ENCODE measurements around the gene CLEC17A. TPM values are rescaled to one million over a fixed set of nuclear protein-coding genes. Genes with fewer than 3 reads are reported as not detected.
"Not testable (repeated sequence)": the region's sequence is repeated elsewhere in the genome, so short reads cannot be mapped to it uniquely, and the experiment has no call there.

Gene CLEC17A
- polyA plus RNA-seq, 4 donors = 0.24 to 0.55 TPM; not detected in 2

DNA sequence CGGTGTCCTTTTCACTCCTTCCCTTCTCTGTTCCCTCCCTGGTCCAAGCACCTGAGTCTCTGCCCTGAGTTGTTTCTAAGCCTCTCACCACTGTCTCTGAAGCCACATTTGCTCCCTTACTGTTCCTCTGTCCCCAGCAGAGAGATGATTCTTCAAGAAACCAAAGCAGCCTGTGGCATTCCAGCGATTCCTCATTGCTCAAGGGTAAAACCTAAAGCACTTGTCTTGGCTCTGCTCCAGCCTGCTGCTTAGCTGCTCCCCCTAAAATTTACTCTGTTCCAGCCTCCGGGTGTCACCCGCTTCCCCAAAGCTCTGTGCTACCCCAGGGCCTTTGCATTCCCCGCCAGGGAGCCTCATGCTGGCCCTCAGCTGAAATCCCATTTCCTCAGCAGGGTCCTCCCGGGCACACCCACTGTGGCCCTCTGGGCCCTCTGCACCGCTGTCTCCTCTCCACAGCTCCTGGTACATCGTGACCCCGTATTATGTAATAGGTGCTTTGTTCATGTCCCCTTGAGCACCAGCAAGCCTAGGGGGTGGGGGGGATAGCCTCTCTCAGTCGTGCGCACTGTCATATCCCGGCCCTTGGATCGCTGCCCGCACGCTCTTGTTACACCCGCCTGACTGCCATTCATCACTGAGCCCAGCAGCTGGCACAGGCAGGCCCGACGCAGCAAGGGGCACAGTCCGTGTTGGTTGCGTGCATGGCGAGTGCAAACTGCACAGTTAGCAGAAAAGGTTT, 37.7 kb upstream of the CLEC17A start:
- H3K27me3 ChIP-seq (ENCODE audit: control insufficient read depth in 3 of 3, insufficient read depth in 3 of 3, low read length in 3 of 3) = no peaks in the 10 kb centered on the region
- H3K36me3 ChIP-seq (ENCODE audit: control insufficient read depth in 3 of 3, insufficient read depth in 2 of 3, low read depth in 1 of 3, low read length in 3 of 3) = peaks cover 0 to 65% (median 3%) of the 10 kb centered on the region in 3 donors
- WGBS, 3 donors = 21 to 64% (median 45%) methylated on average over 21 of the region's 21 CpGs
- H3K9me3 ChIP-seq (ENCODE audit: control insufficient read depth in 2 of 2, insufficient read depth in 1 of 2, low read depth in 1 of 2, low read length in 1 of 2) = no peaks in the 10 kb centered on the region
- FAIRE-seq (no peak), DNase-seq (peak in 1 of 2 donors; percentile 90)
- H3K4me3 ChIP-seq (ENCODE audit: low read depth in 1 of 3, low read length in 3 of 3) = no peak overlapping the region
- H3K4me1 ChIP-seq (ENCODE audit: control insufficient read depth in 3 of 3, insufficient read depth in 2 of 3, low read depth in 1 of 3, low read length in 2 of 3) = peaks cover 0 to 5% (median 4%) of the 10 kb centered on the region in 3 donors
- H3K27ac ChIP-seq (ENCODE audit: low read depth in 1 of 3, low read length in 2 of 3) = no peak overlapping the region

DNA sequence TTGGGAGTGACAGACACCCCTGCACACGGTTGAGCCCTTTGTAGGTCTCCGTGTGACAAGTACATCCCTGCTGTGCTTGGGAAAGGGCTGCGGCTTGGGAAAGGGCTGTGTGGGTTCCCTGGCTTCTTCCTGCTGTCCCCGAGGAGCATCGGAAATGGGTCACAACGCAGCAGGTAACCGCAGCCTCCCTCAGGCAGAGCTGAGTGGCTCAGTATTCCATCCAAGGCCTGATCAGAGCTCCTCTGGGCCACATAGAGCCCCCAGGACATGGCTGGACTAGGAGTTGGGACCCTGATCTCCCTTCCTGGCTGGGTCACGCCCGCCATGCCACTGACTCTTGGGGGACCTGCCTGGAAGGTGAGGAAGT, 37.2 kb upstream of the CLEC17A start:
- Histone ChIP-seq H3K27me3 (ENCODE audit: control insufficient read depth in 3 of 3, insufficient read depth in 3 of 3, low read length in 3 of 3) (no peaks in the 10 kb centered on the region), H3K27ac (ENCODE audit: low read depth in 1 of 3, low read length in 2 of 3) (peak overlapping the region in 2 of 3 donors; percentile 34 to 43), H3K36me3 (ENCODE audit: control insufficient read depth in 3 of 3, insufficient read depth in 2 of 3, low read depth in 1 of 3, low read length in 3 of 3) (peaks cover 0 to 69% (median 3%) of the 10 kb centered on the region in 3 donors), H3K9me3 (ENCODE audit: control insufficient read depth in 2 of 2, insufficient read depth in 1 of 2, low read depth in 1 of 2, low read length in 1 of 2) (no peaks in the 10 kb centered on the region), H3K4me3 (ENCODE audit: low read depth in 1 of 3, low read length in 3 of 3) (no peak overlapping the region), H3K4me1 (ENCODE audit: control insufficient read depth in 3 of 3, insufficient read depth in 2 of 3, low read depth in 1 of 3, low read length in 2 of 3) (peaks cover 0 to 9% (median 5%) of the 10 kb centered on the region in 3 donors)
- FAIRE-seq = no peak
- 51 to 76% (median 57%) methylated on average over 8 to 9 of the region's 9 CpGs for WGBS, 3 donors
- DNase-seq = no peak

DNA sequence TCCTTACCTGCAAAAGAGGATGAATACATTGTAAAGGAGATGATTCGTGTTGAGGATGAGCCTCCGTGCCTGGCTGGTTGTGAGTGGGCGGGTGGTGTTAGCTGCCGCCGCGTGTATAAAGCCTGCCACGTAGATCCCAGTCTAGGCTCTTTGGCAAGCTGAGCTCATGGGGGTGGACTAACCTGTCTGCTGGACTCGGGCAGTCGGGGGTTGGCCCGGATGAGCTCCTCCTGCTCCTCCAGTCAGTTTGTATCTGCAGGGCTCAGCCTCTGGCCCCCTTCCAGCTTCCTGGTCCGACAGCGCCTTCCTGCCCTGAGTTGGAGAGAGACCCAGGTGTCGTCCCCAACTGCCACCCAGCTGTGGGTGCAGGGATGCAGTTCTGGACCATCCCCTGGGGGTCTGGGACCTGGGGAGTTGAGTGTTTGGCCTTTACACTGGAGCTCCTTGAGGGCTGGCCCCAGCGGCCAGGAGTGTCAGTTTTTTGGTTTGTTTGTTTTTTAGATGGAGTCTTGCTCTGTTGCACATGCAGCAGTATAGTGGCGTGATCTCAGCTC, 32.6 kb upstream of the CLEC17A start:
- Histone ChIP-seq H3K4me1 (ENCODE audit: control insufficient read depth in 3 of 3, insufficient read depth in 2 of 3, low read depth in 1 of 3, low read length in 2 of 3) (peaks cover 0 to 45% (median 5%) of the 10 kb centered on the region in 3 donors), H3K27me3 (ENCODE audit: control insufficient read depth in 3 of 3, insufficient read depth in 3 of 3, low read length in 3 of 3) (no peaks in the 10 kb centered on the region), H3K36me3 (ENCODE audit: control insufficient read depth in 3 of 3, insufficient read depth in 2 of 3, low read depth in 1 of 3, low read length in 3 of 3) (peaks cover 0 to 65% (median 3%) of the 10 kb centered on the region in 3 donors), H3K4me3 (ENCODE audit: low read depth in 1 of 3, low read length in 3 of 3) (no peak overlapping the region), H3K9me3 (ENCODE audit: control insufficient read depth in 2 of 2, insufficient read depth in 1 of 2, low read depth in 1 of 2, low read length in 1 of 2) (no peaks in the 10 kb centered on the region), H3K27ac (ENCODE audit: low read depth in 1 of 3, low read length in 2 of 3) (peak overlapping the region; percentile 5 to 74 (median 25))
- DNase-seq = peak in 1 of 2 donors; percentile 63
- WGBS, 3 donors = 27 to 50% (median 43%) methylated on average over 12 to 15 of the region's 15 CpGs
- no peak for FAIRE-seq

DNA sequence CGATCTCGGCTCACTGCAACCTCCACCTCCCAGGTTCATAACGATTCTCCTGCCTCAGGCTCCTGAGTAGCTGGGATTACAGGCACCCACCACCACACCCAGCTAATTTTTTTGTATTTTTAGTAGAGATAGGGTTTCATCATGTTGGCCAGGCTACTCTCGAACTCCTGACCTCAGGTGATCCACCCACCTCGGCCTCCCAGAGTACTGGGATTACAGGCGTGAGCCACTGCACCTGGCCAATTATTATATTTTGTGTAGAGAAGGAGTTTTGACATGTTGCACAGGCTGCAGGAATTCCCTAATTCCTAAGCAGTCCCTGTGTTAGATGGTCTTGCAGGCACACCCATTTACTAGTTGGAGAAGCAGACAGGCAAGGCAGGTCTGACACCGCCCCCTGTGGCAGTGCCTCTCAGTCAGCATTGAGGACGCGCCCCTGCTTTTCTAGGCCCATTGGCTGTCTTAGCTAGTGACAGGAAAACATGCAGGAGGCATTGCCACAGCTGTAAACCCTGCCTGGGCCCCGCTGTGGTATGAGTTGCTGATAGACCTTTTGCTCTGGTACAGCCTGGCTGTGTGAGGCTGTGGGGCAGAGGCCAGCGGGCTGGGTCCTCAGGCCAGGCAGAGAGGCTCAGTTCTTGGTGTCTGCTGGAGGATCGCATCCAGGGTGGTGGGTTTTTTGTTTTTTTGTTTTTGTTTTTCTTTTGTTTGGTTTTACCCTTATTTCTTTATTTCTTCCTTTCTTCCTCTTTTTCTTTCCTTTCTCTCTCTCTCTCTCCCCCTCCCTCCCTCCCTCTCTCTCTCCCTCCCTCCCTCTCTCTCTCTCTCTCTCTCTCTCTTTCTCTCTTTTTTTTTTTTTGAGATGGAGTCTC, 31.5 kb upstream of the CLEC17A start:
- FAIRE-seq; H3K9me3 ChIP-seq (ENCODE audit: control insufficient read depth in 2 of 2, insufficient read depth in 1 of 2, low read depth in 1 of 2, low read length in 1 of 2); H3K27me3 ChIP-seq (ENCODE audit: control insufficient read depth in 3 of 3, insufficient read depth in 3 of 3, low read length in 3 of 3); H3K4me3 ChIP-seq (ENCODE audit: low read depth in 1 of 3, low read length in 3 of 3): not testable (repeated sequence)
- H3K4me1 ChIP-seq (ENCODE audit: control insufficient read depth in 3 of 3, insufficient read depth in 2 of 3, low read depth in 1 of 3, low read length in 2 of 3) = peaks cover 0 to 46% (median 2%) of the 10 kb centered on the region in 3 donors
- peak; percentile 70 to 93 for DNase-seq
- peak overlapping the region in 2 of 3 donors; percentile 74 to 79 for H3K27ac ChIP-seq (ENCODE audit: low read depth in 1 of 3, low read length in 2 of 3)
- 34 to 58% (median 37%) methylated on average over 12 of the region's 12 CpGs for WGBS, 3 donors
- peaks cover 0 to 60% (median 3%) of the 10 kb centered on the region in 3 donors for H3K36me3 ChIP-seq (ENCODE audit: control insufficient read depth in 3 of 3, insufficient read depth in 2 of 3, low read depth in 1 of 3, low read length in 3 of 3)

DNA sequence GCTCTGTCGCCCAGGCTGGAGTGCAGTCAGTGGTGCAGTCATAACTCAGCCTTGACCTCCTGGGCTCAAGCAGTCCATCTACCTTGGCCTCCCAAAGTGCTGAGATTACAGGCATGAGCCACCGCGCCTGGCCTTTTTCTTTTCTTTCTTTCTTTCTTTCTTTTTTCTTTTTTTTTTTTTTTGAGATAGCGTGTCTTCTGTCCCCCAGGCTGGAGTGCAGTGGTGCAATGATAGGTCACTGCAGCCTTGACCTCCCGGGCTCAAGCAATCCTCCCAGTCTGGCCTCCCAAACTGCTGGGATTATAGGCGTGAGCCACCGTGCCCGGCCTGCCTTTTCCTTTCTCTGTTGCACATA, 30.9 kb upstream of the CLEC17A start:
- H3K36me3 ChIP-seq (ENCODE audit: control insufficient read depth in 3 of 3, insufficient read depth in 2 of 3, low read depth in 1 of 3, low read length in 3 of 3) = peaks cover 0 to 55% (median 0%) of the 10 kb centered on the region in 3 donors
- WGBS, 3 donors = 81 to 90% (median 83%) methylated on average over 8 of the region's 8 CpGs
- not testable (repeated sequence) for FAIRE-seq; DNase-seq; H3K9me3 ChIP-seq (ENCODE audit: control insufficient read depth in 2 of 2, insufficient read depth in 1 of 2, low read depth in 1 of 2, low read length in 1 of 2); H3K4me3 ChIP-seq (ENCODE audit: low read depth in 1 of 3, low read length in 3 of 3); H3K27me3 ChIP-seq (ENCODE audit: control insufficient read depth in 3 of 3, insufficient read depth in 3 of 3, low read length in 3 of 3)
- H3K27ac ChIP-seq (ENCODE audit: low read depth in 1 of 3, low read length in 2 of 3) = peak overlapping the region in 1 of 3 donors; percentile 74
- H3K4me1 ChIP-seq (ENCODE audit: control insufficient read depth in 3 of 3, insufficient read depth in 2 of 3, low read depth in 1 of 3, low read length in 2 of 3) = peaks cover 0 to 51% (median 2%) of the 10 kb centered on the region in 3 donors

DNA sequence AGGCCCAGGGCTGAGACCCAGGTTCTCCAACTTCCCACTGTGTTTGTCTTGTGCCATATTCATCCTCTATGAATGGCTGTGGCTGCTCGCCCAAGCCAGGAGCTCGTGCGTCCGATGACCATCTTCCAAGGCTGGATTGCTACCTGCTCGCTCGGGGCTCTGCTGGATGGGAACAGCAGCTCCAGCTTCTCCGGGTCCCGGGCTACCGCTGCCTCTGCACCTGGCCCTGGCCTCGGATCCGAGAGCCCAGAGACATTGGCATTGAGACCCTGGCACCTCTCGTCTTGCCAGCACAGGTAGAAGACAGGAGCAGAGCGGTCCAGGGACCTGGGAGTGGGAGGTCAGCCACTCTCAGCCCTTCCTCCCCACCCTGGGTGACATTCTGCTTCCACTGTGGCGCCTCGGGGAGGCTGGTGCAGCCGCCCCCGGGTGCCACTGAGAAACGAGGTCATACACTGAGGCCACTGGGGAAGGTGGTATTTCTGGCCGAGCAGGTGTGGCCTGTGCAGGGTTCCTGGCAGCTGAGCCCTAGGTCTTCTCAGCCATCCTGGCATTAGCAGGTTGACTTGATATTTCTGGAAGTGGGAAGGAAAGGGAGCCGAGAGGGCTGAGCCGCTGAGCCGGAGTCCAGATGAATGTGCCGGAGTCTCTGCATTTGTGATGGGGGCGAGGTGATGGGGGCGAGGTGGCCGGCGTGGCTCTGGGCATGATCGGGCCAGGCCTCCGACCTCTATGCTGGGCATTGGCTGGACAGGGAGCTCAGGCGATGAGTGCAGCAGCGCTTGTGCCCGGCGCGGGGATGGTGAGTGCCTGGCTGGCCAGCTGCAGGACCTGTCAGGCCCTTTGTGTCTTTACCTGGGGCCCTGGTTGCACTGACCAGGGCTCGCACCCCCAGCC, 29.6 kb upstream of the CLEC17A start:
- Histone ChIP-seq H3K4me3 (ENCODE audit: low read depth in 1 of 3, low read length in 3 of 3) (no peak overlapping the region), H3K27me3 (ENCODE audit: control insufficient read depth in 3 of 3, insufficient read depth in 3 of 3, low read length in 3 of 3) (no peaks in the 10 kb centered on the region), H3K36me3 (ENCODE audit: control insufficient read depth in 3 of 3, insufficient read depth in 2 of 3, low read depth in 1 of 3, low read length in 3 of 3) (peaks cover 0 to 56% (median 0%) of the 10 kb centered on the region in 3 donors), H3K27ac (ENCODE audit: low read depth in 1 of 3, low read length in 2 of 3) (no peak overlapping the region), H3K9me3 (ENCODE audit: control insufficient read depth in 2 of 2, insufficient read depth in 1 of 2, low read depth in 1 of 2, low read length in 1 of 2) (no peaks in the 10 kb centered on the region), H3K4me1 (ENCODE audit: control insufficient read depth in 3 of 3, insufficient read depth in 2 of 3, low read depth in 1 of 3, low read length in 2 of 3) (peaks cover 0 to 51% (median 2%) of the 10 kb centered on the region in 3 donors)
- FAIRE-seq (no peak), DNase-seq (no peak)
- 89 to 92% (median 90%) methylated on average over 33 to 35 of the region's 35 CpGs for WGBS, 3 donors

DNA sequence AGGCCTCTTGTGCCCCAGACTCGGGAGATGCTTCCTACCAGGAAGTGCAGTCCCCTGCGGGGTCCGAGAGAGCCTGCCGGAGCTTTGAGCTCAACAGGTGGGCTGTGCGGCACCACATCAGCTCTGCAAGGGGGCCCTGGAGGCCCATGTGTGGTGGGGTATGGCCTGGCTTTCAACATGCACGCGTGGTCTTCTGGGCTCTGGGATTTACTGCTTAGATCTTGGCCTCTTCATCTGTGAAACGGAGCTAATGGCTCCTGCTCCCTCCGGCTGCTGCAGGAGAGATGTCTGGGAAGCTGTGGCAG, 29.0 kb upstream of the CLEC17A start:
- H3K9me3 ChIP-seq (ENCODE audit: control insufficient read depth in 2 of 2, insufficient read depth in 1 of 2, low read depth in 1 of 2, low read length in 1 of 2) = no peaks in the 10 kb centered on the region
- H3K27me3 ChIP-seq (ENCODE audit: control insufficient read depth in 3 of 3, insufficient read depth in 3 of 3, low read length in 3 of 3) = no peaks in the 10 kb centered on the region
- H3K36me3 ChIP-seq (ENCODE audit: control insufficient read depth in 3 of 3, insufficient read depth in 2 of 3, low read depth in 1 of 3, low read length in 3 of 3) = peaks cover 0 to 56% (median 0%) of the 10 kb centered on the region in 3 donors
- H3K4me3 ChIP-seq (ENCODE audit: low read depth in 1 of 3, low read length in 3 of 3) = no peak overlapping the region
- H3K27ac ChIP-seq (ENCODE audit: low read depth in 1 of 3, low read length in 2 of 3) = peak overlapping the region in 1 of 3 donors; percentile 57
- FAIRE-seq (no peak), DNase-seq (no peak)
- WGBS, 3 donors = 76 to 90% (median 84%) methylated on average over 9 of the region's 9 CpGs
- peaks cover 0 to 51% (median 2%) of the 10 kb centered on the region in 3 donors for H3K4me1 ChIP-seq (ENCODE audit: control insufficient read depth in 3 of 3, insufficient read depth in 2 of 3, low read depth in 1 of 3, low read length in 2 of 3)

Measured in small intestine (tissue), 7 donors.